Type B pancreatic cell (in vitro differentiated cells): ENCODE measurements around the gene TBX18. TPM values are rescaled to one million over a fixed set of nuclear protein-coding genes. Genes with fewer than 3 reads are reported as not detected.

Experiments
- DNase-seq: peaks from one replicate; pipeline ENCODE4 v3.0.0; 2021; ENCODE audit warnings: mixed read lengths; ENCODE audit not compliant: unreplicated experiment; ENCODE audit errors: extremely low spot score
- H3K27ac Mint-ChIP-seq: 2 replicates; pipeline ENCODE4 v1.8.0; 2021; ENCODE audit warnings: mild to moderate bottlenecking, mixed read lengths
- H3K27me3 Mint-ChIP-seq: 2 replicates; pipeline ENCODE4 v1.8.0; 2021; ENCODE audit warnings: mixed read lengths
- H3K36me3 Mint-ChIP-seq: 2 replicates; pipeline ENCODE4 v1.8.0; 2021; ENCODE audit warnings: mixed read lengths
- H3K4me1 Mint-ChIP-seq: one replicate; pipeline ENCODE4 v1.8.0; 2021; ENCODE audit warnings: mixed read lengths; ENCODE audit not compliant: unreplicated experiment
- H3K4me3 Mint-ChIP-seq: 2 replicates; pipeline ENCODE4 v1.8.0; 2021; ENCODE audit warnings: mild to moderate bottlenecking, mixed read lengths
- H3K9me3 Mint-ChIP-seq: 2 replicates; pipeline ENCODE4 v1.8.0; 2021; ENCODE audit warnings: mixed read lengths
- total RNA-seq: library from RNA; stranded (reverse); gene quantifications from 2 replicates; pipeline ENCODE4 v1.2.1, GENCODE V29; 2021; ENCODE audit warnings: low replicate concordance
- TF ChIP-seq, protein P1 (sequence below): fragments of 200-600 bp; sonication (generic); conservative IDR thresholded peaks from 2 replicates; pipeline ENCODE4 v1.5.0; 2021; ENCODE audit warnings: antibody characterized with exemption, mild to moderate bottlenecking

TBX18 gene
- total RNA-seq, 1 donor from 2014 or later = 8.2 TPM

DNA sequence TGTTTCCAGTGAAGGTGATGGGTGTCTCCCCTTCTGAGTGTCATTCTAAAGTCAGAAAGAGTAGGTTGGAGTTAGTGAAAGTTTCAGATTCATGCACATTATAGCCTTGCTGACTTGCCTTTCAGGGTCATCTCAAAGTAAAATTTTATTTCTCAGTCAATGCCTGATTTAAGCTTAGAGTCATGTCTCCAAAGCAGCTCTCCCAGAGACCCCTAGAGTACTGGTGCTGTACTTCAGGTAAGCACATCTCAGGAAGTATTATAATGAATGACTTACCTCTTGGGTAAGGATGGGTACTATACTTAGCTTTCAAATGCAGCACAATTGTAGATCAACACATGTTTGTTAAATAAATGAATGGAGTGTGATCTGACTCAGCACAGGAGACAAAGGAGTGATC, 116.0 kb downstream of the TBX18 start:
- H3K9me3 Mint-ChIP-seq = no peaks in the 10 kb centered on the region
- no peaks in the 10 kb centered on the region for H3K36me3 Mint-ChIP-seq
- no peak for DNase-seq
- no peak overlapping the region for H3K27ac Mint-ChIP-seq
- peaks cover 18% of the 10 kb centered on the region for H3K27me3 Mint-ChIP-seq
- TF ChIP-seq, protein P1, sequence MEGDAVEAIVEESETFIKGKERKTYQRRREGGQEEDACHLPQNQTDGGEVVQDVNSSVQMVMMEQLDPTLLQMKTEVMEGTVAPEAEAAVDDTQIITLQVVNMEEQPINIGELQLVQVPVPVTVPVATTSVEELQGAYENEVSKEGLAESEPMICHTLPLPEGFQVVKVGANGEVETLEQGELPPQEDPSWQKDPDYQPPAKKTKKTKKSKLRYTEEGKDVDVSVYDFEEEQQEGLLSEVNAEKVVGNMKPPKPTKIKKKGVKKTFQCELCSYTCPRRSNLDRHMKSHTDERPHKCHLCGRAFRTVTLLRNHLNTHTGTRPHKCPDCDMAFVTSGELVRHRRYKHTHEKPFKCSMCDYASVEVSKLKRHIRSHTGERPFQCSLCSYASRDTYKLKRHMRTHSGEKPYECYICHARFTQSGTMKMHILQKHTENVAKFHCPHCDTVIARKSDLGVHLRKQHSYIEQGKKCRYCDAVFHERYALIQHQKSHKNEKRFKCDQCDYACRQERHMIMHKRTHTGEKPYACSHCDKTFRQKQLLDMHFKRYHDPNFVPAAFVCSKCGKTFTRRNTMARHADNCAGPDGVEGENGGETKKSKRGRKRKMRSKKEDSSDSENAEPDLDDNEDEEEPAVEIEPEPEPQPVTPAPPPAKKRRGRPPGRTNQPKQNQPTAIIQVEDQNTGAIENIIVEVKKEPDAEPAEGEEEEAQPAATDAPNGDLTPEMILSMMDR = no peak
- no peak overlapping the region for H3K4me3 Mint-ChIP-seq
- peaks cover 8% of the 10 kb centered on the region for H3K4me1 Mint-ChIP-seq

- TF ChIP-seq, protein P1 = no peak
- H3K27ac Mint-ChIP-seq = no peak overlapping the region
- H3K4me1 Mint-ChIP-seq = peaks cover 4% of the 10 kb centered on the region
- no peak overlapping the region for H3K4me3 Mint-ChIP-seq
- no peaks in the 10 kb centered on the region for H3K9me3 Mint-ChIP-seq
- no peak for DNase-seq
- H3K36me3 Mint-ChIP-seq = no peaks in the 10 kb centered on the region
- peaks cover 16% of the 10 kb centered on the region for H3K27me3 Mint-ChIP-seq
Measured at GRCh38 chr6:84645563-84646266, 118.7 kb downstream of the TBX18 start.

DNA sequence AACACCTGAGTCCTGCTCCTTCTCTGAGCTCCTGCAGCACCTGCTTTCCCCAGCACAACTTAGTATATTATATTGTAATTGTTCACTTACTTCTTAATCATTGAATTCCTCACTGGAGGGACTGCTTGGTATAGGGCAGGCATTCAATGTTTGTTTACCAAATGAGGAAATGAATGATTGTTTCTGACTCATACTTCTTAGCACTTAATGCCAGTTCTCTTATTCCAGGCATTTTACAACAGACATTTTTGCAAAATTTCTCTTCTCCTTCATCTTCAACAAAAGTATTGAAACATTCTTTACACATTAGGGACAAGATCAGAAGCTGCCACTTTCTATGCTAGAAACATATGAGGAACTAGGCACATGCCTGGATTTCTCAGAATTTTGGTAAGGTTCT, 119.4 kb downstream of the TBX18 start:
- peaks cover 16% of the 10 kb centered on the region for H3K27me3 Mint-ChIP-seq
- peaks cover 4% of the 10 kb centered on the region for H3K4me1 Mint-ChIP-seq
- no peak overlapping the region for H3K27ac Mint-ChIP-seq
- TF ChIP-seq, protein P1 = no peak
- no peak for DNase-seq
- no peaks in the 10 kb centered on the region for H3K9me3 Mint-ChIP-seq
- no peaks in the 10 kb centered on the region for H3K36me3 Mint-ChIP-seq
- no peak overlapping the region for H3K4me3 Mint-ChIP-seq

DNA sequence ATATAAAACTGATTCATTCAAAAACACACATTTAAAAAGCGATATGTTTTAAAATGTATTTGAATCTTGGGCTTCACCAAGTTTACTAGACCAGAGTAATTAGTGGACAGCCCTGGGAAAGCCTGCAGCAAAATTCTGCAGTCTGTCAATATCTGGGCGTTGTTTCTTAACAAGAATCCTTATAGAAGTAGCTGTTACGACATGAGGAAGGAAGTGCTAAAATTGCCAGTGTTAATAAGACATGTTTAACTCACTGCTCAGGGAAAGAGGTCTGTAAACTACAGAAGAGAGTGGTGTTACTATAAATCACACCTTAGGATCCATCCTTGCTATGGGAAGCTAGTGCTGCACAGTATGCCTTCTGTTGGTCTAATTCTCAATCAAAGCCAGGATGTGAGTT, 120.6 kb downstream of the TBX18 start:
- TF ChIP-seq, protein P1 = no peak
- Mint-ChIP-seq H3K4me1 (peaks cover 4% of the 10 kb centered on the region), H3K4me3 (no peak overlapping the region), H3K9me3 (no peaks in the 10 kb centered on the region), H3K36me3 (no peaks in the 10 kb centered on the region), H3K27me3 (peaks cover 16% of the 10 kb centered on the region), H3K27ac (no peak overlapping the region)
- DNase-seq = no peak

DNA sequence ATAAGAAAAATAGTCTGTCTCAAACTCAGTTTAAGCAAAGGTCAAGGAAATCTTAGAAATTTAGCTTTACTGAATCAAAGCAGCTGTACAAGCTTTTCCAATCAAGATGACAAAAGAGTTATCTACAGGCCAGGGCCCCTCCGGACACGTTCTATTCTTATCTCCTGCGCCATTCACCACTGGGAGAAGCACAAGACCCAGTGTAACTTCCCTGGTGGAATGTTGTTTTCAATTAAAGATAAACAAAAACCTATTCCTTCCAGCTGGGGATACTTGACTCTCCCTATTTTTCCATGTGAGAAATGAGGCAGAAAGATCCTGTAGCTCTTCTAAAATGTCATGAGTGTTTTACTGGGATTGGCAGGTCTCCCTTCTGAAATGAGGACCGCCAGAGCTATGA, 123.3 kb downstream of the TBX18 start:
- H3K4me1 Mint-ChIP-seq = peaks cover 4% of the 10 kb centered on the region
- no peak overlapping the region for H3K27ac Mint-ChIP-seq
- peaks cover 14% of the 10 kb centered on the region for H3K27me3 Mint-ChIP-seq

More for the DNA sequence above, 123.3 kb downstream of the TBX18 start:
- TF ChIP-seq, protein P1 = no peak
- no peak for DNase-seq
- no peak overlapping the region for H3K4me3 Mint-ChIP-seq
- no peaks in the 10 kb centered on the region for H3K9me3 Mint-ChIP-seq
- H3K36me3 Mint-ChIP-seq = no peaks in the 10 kb centered on the region
